Esophagus mucosa (tissue), 1 donor: Measurements from ENCODE around the gene MSANTD2. TPM values are rescaled to one million over a fixed set of nuclear protein-coding genes. Genes with fewer than 3 reads are reported as not detected.
"Not testable (repeated sequence)": the region's sequence is repeated elsewhere in the genome, so short reads cannot be mapped to it uniquely, and the experiment has no call there.

Source experiments
- ATAC-seq: fragments of 200-7000 bp; cut with Tn5 transposase; one replicate; pipeline ENCODE4 v1.9.1; 2020
- total RNA-seq: library from RNA; stranded (reverse); gene quantifications from one replicate; pipeline ENCODE4 v1.2.4, GENCODE V29; 2023
- donor health status: DM: yes; HTN: yes; CAD: no.

Gene MSANTD2
- total RNA-seq, 1 donor from 2014 or later, result 4.1 TPM

DNA sequence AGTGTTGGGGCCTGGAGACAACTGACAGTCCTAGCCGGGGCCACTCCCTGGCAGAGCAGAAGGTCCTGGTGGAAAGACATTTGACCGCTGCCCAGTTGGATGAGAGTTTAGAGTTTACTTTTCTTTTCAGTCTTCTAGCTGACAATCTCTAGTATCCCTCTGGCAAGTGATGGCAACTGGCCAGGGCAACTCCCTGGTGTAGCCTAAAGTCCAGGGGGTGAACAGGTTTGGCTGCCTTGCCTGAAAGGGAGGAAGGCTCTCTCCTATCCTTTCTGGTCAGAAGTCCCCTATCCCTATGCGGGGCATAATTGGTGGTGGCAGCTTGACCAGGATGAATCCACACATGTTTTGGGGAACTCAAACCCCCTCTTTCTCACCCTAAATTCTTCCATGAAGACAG, 16.8 kb upstream of the MSANTD2 start:
- ATAC-seq, result no peak

DNA sequence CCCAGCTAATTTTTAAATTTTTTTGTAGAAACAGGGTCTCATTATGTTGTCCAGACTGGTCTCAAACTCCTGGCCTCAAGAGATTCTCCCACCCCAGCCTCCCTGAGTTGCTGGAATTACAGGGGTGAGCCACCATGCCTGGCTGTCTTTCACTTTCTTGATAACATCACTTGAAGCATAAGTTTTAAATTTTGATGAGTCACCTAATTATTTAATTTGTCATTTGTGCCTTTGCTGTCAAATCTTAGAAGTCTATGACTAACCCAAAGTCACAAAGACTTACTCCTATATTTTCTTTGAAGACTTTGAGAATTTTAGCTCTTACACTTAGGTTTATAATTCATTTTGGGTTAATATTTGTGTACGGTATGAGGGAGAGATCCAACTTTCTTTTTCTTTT, 14.5 kb upstream of the MSANTD2 start:
- ATAC-seq, result no peak

DNA sequence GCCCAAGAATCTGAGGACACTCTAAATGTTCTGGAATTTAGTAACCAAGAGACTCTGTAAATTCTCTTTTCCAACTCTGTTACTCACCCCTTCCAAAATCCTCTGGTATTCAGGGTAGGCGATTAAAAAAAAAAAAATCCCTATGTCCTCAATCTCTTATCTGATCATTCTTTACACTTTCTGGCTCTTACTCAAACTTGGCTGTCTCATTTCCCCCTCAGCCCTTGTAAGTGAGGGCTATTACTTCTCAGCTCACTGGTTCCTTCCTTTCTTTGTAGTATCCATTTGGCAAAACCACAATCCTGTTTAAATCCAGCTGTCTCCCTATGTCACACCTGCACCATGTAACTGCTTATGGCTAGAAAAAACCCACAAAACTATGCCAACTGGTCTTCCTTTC, 12.7 kb upstream of the MSANTD2 start:
- no peak for ATAC-seq

DNA sequence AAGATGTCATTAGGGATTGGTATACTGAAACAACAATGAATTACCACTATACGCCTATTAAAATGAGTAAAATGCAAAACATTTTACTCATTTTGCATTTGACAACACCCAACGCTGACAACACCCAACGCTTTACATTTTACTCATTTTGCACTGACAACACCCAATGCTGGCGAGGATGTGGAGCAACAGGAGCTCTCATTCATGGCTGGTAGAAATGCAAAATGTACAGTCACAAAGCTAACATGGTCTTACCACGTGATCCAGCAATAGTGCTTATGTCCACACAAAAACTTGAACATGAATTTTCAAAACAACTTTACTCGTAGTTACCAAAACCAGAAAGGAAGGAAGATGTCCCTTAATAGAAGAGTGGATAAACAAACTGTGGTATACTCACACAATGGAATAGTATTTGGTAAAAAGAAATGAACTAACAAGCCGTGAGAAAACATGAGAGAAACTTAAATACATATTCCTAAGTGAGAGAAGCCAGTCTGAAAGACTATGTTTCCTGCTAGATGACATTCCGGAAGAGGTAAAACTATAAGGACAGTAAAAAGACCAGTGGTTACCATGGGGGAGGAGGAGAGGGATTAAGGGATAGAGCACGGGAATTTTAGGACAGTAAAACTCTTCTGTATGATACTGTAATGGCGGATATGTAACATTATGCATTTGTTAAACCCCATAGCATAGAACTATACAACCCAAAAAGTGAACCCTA, 11.4 kb upstream of the MSANTD2 start:
- ATAC-seq, result peak; percentile 48

DNA sequence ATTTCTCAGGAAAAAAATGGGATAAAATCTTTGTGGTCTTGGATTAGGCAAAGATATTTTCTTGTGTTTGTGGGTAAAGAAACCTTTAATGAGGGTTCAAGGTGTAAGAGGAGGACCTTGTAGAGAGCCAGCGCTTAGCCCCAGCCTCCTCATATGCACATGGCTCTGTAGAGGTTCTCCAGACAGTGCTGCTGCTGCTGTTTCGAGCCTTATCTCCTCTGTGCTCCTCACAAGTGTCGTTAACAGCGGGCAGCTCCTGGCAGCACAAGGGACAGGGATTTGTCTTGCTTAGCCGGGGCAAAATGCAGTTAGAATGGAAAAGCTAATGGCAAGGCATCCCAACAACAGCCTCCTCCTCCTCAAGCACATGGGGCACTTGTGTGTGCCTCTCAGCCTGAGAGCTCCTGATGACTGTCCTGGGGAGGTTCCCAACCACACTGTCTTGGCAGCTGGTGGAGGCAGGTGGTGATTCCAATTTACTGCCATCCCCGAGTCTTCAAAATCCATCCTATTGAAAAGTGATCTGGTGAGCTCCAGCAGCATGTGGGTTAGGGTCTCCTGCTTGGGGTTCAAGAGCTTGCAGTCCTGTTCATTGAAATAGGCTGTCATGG, 7.6 kb upstream of the MSANTD2 start:
- ATAC-seq, result no peak

DNA sequence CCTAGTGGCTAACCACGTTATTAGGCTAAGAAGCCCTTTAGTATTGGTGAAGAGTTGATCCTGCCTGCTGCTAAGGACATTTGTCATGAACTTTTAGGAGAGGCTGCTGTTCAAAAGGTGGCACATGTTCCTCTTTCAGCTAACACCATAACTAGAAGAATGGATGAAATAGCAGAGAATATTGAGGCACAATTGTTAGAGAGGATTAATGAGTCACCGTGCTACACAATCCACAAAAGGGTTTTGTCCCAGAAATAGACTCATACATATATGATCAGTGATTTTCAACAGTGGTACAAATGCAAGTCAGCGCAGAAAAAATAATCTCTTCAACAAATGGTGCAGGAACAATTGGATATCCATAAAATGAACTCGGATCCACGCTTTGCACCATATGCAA, 7.0 kb upstream of the MSANTD2 start:
- ATAC-seq, result peak; percentile 42

DNA sequence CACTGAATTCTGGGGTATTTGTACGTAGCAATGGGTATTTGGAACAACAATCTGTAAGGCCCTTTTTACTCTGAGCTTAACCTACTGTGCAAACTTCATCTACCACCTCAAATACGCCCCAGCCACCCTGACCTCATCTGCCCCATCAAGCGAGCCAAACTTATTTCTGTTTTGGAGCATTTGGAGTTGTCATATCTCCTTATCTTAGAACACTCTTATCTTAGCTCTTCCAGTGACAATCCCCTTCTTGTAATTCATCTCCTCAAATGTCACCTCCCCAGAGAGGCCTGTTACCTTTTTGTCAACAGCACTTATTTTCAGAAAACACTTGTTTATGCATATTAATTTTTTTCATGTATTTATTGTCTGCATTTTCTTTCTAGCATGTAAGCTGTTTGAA, 4.7 kb upstream of the MSANTD2 start:
- no peak for ATAC-seq

DNA sequence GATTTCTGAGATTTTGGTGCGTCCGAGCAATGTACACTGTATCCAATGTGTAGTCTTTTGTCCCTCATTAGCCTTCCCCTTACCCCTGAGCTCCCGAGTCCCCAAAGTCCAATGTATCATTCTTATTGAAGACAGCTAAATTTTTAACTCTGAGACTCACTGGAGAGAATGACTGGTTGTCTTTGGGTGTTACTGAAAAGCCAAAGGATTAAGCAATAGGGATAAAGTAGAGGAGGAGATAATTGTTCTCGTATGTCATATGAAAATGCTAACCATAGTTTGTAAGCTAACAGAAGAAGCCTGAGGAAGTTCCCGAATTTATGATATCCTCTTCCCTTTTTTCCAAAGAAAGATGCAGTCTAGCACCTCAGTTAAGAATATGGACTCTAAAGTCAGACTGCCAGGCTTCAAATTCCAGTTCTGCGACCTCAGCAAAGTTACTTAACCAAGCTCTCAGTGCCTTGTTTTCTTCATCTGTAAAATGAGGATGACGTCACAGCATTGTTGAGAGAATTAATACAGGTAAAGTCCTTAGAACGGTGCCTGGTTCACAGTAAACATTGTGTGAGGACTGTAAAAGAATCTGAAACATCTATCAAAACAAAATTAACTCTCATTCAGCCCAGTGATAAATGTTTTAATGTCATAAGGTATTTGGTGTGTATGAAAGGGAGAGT, 1.6 kb upstream of the MSANTD2 start:
- no peak for ATAC-seq

DNA sequence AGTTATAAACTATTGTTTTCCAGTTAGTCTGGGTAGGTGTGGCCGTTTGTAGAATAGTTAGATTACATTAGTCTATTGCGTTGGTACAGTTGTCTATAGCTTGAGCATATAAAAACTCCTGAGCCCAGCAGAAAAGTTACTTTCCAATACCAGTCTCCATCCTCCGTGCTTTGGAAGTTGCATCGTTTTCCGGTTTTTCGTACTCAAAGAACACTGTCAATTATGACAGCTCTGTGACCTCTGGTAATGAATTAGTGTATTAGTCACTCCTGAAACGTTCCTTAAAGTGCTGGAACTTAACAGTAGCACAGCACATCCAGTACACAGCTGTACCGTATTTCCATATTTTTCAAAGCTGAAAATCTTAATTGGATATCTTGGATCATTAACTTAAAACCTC, 808 bp upstream of the MSANTD2 start:
- ATAC-seq, result peak; percentile 78

DNA sequence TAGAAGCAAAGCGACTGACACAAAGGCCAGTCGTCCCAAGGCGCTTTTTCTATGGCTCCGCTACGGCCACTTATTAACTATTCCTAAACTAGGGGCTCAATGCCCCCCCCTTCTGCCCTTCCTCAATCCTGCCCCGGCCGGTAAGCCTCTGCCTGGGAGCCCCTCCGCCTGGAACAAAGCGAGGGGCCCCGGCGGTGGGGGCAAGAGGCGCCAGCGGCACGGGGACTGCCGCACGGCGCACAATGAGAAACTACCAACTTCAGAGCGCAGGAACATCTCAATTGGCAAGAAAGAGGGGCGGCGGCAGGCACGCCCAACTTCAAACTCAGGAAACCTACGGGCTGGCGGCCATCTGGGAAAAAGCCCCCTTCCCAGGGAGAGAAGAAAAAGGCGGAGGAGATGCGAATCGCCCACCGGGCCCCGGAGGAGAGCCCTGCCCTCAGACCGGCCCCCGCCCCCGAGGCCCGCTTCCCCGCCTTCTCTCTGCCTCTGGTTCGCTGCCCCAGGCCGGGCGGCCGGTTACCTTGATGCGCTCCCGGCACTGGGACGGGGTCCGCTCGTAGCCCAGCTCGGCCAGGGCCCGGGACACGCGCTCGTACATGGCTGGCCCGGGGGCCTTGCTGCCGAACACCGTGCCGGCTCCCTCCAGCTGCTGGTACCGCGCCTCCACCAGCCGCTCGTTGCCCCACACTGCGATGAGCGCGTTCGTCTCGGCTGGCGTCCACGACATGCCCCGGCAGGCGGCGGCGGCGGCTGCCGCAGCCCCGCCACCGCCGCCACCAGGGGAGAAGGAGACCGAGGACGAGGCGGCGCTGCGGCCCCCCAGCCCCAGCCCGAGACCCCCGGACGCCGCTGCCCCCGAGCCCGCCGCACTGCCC, 619 bp downstream of the MSANTD2 start:
- peak; percentile 47 for ATAC-seq

DNA sequence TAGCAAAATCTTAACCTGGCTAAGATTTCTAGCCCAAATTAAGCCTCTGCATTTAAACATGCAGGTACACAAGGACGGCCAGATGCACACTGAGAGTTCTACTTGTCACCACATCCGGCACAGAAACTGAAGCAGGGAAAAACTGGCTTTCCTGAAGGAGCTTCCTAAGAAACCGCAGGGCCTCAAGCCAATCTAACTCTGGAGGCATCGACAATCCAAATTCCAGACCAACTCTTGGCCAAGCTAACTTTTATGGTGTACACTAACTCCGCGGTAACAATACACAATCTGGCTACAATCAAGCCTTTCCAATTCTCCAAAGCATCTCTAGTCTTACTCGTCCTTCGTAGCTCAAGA, 1.2 kb downstream of the MSANTD2 start:
- ATAC-seq, result no peak

DNA sequence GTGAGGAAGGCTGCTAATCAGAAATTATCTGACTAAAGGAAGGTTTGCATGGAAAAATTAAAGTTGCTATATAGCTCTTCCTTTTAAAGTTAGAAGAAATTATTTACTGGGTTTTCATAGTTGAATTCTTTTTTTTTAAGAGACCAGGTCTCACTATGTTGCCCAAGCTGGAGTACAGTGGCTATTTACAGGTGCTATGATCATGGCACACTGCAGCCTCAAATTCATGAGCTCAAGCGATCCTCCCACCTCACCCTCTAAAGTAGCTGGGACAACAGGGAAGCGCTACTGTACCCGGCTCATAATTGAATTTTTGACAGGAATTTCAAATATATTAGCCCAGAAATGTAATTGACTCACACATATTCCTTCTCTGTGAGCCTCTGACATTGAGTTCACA, 3.9 kb downstream of the MSANTD2 start:
- ATAC-seq, result no peak

DNA sequence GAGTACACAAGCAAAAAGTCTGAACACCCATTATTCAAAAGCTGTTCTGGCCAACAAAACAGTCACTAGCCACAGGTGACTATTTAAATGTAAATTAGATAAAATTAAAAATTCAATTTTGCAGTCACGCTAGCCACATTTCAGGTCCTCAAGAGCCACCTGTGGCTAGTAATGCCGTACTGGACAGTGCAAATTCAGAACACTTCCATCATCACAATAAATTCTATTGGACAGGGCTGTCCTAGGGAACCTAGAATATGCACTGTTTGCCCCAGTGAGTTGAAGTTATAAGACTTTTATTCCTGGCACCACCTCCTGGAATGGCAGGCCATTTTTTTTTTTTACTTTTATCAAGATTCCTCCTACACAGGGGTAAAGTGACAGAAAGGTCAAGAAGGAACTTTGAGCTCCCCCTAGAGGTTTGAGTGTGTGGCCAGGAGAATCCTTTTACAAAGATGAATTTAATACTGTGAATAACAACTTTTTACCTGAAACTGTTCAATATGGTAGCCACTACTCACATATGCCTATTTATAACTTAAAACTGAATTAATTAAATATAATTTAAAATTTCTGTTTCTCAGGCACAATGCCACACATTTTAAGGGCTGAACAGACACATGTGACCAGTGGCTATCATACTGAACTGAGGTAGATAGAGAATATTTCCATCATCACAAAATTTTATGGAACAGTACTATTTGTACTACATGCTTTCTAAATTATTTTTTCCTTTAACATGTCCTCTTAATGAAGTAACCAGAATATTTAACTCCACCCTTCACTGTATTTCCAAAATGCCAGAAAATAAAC, 6.5 kb downstream of the MSANTD2 start:
- peak; percentile 32 for ATAC-seq

DNA sequence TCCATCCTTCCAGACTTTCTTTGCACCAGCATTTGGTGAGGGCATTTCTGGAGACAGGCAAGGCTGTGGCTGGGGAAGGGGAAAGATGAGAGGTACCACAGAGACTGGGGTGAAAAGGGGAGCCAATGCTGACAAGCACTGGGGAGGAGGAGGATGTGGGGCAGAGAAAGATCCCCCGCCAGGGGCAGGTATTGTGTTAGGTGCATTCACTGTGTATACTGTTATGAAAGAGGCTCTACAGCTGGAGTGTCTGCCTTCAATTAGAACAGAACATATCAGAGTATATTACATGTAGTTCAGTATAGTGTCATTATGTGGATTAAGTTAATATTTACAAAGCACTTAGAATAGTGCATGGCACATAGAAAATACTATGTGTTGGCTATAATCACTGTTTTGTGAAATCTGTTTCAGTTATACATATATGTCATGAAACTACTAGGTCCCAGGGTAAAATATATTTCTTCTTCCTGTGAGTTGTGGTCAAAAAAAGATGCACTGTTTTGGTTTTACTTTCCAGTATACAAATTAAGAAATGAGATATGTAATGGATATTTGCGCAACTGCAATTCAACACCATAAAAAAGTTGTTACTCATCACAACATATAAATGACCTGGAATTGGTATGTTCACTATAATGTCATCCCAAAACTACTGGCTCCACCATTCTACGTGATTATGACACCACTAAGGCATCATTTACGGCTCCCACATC, 8.4 kb downstream of the MSANTD2 start:
- ATAC-seq, result no peak

DNA sequence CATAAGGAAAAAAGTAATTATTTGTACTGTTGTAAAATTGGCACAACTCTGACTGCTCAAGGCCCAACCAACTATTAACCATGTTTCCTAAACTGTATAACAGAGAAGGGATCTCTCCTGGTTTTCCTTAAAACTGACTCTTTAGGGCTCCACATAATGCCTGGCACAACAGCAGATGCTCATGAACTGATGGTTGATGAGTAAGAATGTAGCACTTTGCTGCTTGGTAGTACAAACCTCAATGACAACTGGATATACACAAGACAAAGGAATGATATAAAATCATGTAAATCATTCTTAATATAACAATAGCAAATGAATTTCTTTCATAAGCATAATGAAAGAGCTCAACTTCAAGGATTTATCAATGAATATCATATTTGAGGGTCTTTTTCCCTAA, 11.7 kb downstream of the MSANTD2 start:
- no peak for ATAC-seq

DNA sequence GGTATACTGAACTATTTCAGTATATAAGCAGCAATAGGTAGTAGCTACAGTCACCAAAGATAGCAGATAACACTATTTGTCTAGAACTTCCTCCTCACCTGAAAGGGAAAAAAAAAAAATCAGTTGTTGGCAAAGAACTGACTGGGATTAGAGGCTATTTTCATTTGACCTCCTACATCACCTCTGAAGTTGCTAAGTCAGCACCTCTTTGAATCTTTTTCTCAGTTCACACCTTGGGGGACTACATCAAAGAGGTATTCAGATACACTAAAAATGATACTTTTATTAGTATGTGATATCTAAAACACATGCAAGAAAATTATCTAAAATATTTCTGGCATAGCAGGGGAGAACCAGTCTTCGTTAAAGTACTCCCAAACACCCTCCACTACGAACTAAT, 16.2 kb downstream of the MSANTD2 start:
- no peak for ATAC-seq

DNA sequence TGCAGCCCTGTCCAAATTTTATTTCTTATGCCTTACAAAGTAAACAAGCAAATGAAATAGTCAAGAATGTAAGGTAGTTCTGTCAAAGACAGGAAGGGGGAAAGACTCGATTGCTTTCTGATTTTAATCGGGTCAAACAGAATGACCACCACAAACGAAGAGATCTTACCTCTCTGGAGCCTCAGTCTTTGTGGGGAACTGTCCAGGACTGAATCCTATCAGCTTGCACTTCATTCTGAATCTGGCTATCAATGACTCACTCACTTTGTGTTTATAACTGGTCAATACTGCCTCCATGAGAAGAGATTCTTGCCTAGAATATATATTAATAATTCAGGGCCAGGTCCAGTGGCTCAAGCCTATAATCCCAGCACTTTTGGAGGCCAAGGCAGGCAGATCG, 17.2 kb downstream of the MSANTD2 start:
- no peak for ATAC-seq

DNA sequence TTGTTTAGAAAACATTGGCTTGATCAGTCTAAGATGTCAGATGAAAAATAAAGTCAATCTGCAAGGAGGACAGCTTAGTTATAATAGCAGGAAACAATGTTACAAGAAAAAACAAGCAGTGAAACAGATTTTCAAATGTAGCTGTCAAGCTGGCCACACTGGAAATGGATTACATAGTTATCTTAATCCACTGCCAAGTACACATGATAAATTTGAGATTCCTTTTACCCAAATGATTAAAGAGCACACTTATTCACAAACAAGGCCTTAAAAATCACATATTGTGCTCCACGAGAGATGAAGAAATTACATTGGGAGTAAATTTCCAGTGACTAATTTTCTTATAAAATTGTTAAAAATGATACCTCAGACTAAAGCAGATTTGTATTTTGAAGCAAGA, 20.6 kb downstream of the MSANTD2 start:
- no peak for ATAC-seq

DNA sequence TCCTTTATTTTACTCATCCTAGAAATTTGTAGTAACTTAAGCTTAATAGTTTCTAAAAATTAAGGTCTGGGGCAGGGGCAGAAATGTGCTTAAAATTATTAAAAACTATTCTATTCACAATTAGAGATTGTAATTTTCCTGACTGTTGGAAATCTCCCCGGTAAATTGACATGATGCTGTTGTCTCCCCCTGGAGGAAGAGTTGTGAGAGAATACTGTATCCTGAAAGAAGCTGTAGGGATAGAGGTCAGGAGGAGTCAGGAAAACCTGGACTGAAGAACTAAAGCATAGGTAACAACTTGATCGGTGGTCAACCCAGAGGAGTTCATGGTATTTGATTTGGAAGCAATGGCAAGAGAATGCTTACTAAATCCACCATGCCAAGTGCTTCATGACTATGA, 21.9 kb downstream of the MSANTD2 start:
- ATAC-seq, result no peak

DNA sequence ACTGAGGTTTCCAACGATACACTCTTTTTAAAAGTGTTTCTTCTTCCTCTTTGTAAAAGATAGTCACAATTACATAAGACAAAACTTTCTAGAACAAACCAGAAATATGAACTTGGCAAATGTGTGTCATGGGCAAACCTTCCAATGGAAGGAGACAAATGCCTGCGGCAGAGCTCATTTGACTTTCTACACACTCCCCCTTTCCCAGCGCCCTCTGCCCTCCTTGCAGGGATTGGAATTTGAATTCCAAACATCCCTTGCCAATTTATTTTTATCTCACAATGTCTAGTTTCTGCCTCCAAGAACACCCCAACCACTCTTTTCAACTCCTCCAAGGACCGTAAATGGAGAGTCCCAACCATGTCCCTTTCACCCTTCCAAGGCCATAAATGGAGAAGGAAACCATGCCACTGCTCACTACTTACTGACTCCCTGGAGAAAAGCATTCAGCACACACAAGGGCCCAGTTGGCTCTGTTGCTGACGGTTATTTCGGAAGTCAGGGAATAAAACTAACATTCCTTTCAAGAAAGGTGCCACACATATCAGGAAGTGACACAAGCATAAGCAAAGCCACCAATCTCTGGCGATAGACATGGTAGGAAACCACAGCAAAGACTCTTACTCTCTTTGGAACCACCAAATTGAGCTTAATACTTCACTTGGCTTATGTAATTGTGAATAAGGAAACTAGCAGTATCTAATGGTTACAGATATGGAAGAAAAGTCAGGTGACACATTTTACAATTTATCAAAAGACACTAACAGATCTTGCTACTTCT, 23.2 kb downstream of the MSANTD2 start:
- ATAC-seq, result no peak

DNA sequence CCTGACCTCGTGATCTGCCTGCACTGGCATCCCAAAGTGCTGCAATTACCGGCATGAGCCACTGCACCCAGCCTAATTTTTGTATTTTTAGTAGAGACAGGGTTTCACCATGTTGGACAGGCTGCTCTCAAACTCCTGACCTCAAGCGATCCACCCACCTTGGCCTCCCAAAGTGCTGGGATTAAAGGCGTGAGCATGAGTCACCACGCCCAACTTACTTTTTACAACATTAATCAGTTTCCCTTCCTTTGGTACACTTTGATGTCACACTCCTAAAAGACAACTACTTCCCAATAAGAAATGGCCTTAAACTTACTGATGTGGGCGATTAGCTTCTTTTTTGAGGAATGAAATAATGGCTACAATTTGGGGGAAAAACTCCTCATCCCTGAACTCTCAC, 29.2 kb downstream of the MSANTD2 start:
- not testable (repeated sequence) for ATAC-seq
